HepG2 (cell line): ENCODE results near the gene LAMA5. TPM values are rescaled to one million over a fixed set of nuclear protein-coding genes. Genes with fewer than 3 reads are reported as not detected.

Source experiments
- ATRX ChIP-seq: sonication (generic); formaldehyde crosslinking; IDR thresholded peaks from 2 replicates; pipeline ENCODE4 v1.4.0; 2020; ENCODE audit warnings: missing genetic modification reagents, borderline replicate concordance
- CHD4 ChIP-seq: fragments of 200-600 bp; sonication (generic); IDR thresholded peaks from 2 replicates; pipeline ENCODE4 v1.7.0; 2017; ENCODE audit warnings: mild to moderate bottlenecking, low read length, borderline replicate concordance
- DPF2 ChIP-seq: sonication (generic); formaldehyde crosslinking; IDR thresholded peaks from 2 replicates; pipeline ENCODE4 v1.4.0; 2020; ENCODE audit warnings: mild to moderate bottlenecking, low read depth, missing genetic modification reagents, borderline replicate concordance
- MTA1 ChIP-seq: sonication (generic); formaldehyde crosslinking; IDR thresholded peaks from 2 replicates; pipeline ENCODE4 v1.4.0; 2020; ENCODE audit warnings: missing genetic modification reagents, mild to moderate bottlenecking, borderline replicate concordance
- NCOA2 ChIP-seq: sonication (generic); formaldehyde crosslinking; IDR thresholded peaks from 2 replicates; pipeline ENCODE4 v1.8.0; 2022; ENCODE audit warnings: inconsistent platforms
- NR1H2 ChIP-seq: sonication (generic); formaldehyde crosslinking; IDR thresholded peaks from 2 replicates; pipeline ENCODE4 v1.8.1; 2022; ENCODE audit warnings: low read depth, missing genetic modification reagents, borderline replicate concordance
- NR3C1 ChIP-seq: sonication (generic); formaldehyde crosslinking; IDR thresholded peaks from 2 replicates; pipeline ENCODE4 v1.4.0; 2020; ENCODE audit warnings: missing genetic modification reagents
- SATB2 ChIP-seq: sonication (generic); formaldehyde crosslinking; IDR thresholded peaks from 2 replicates; pipeline ENCODE4 v1.5.0; 2020; ENCODE audit warnings: missing genetic modification reagents
- SCMH1 ChIP-seq: sonication (generic); formaldehyde crosslinking; IDR thresholded peaks from 2 replicates; pipeline ENCODE4 v1.9.0; 2021; ENCODE audit warnings: missing genetic modification reagents, mild to moderate bottlenecking, borderline replicate concordance
- TEF ChIP-seq: sonication (generic); formaldehyde crosslinking; IDR thresholded peaks from 2 replicates; pipeline ENCODE4 v1.5.0; 2020; ENCODE audit warnings: missing genetic modification reagents
- ZNF18 ChIP-seq: sonication (generic); formaldehyde crosslinking; IDR thresholded peaks from 2 replicates; pipeline ENCODE4 v1.8.0; 2022; ENCODE audit warnings: mild to moderate bottlenecking, missing genetic modification reagents; ENCODE audit not compliant: insufficient replicate concordance
- ZNF224 ChIP-seq: sonication (generic); formaldehyde crosslinking; IDR thresholded peaks from 2 replicates; pipeline ENCODE4 v1.5.0; 2020; ENCODE audit warnings: mild to moderate bottlenecking, missing genetic modification reagents
- ZNF383 ChIP-seq: sonication (generic); formaldehyde crosslinking; IDR thresholded peaks from 2 replicates; pipeline ENCODE4 v1.4.0; 2020; ENCODE audit warnings: missing genetic modification reagents, mild to moderate bottlenecking, borderline replicate concordance
- ZNF451 ChIP-seq: sonication (generic); formaldehyde crosslinking; IDR thresholded peaks from 2 replicates; pipeline ENCODE4 v1.5.0; 2020; ENCODE audit warnings: mild to moderate bottlenecking, missing genetic modification reagents
- ZNF512B ChIP-seq: sonication (generic); formaldehyde crosslinking; IDR thresholded peaks from 2 replicates; pipeline ENCODE4 v1.5.1; 2020; ENCODE audit warnings: missing genetic modification reagents, mild to moderate bottlenecking, borderline replicate concordance
- ZNF597 ChIP-seq: sonication (generic); formaldehyde crosslinking; IDR thresholded peaks from 2 replicates; pipeline ENCODE4 v1.5.0; 2020; ENCODE audit warnings: missing genetic modification reagents
- ZNF619 ChIP-seq: sonication (generic); formaldehyde crosslinking; IDR thresholded peaks from 2 replicates; pipeline ENCODE4 v1.4.0; 2020; ENCODE audit warnings: mild to moderate bottlenecking, missing genetic modification reagents
- ZNF691 ChIP-seq: sonication (generic); formaldehyde crosslinking; IDR thresholded peaks from 2 replicates; pipeline ENCODE4 v1.4.0; 2020; ENCODE audit warnings: missing genetic modification reagents, low read depth, mild to moderate bottlenecking, borderline replicate concordance
- polyA plus RNA-seq, 8 experiments: library from polyadenylated mRNA; depleted of rRNA in 3 of 8; stranded (reverse) in 7 of 8; unstranded in 1 of 8; fragments of >200 nt; fragmentation: Illumina TruSeq in 4 of 8; extraction: Trizol in 4 of 8; gene quantifications; 2 replicates each; pipeline versions ENCODE4 v1.2.1 to v1.2.3, GENCODE V29; 2011 to 2016; ENCODE audit warnings: low read depth in 4 of 8, missing spikeins in 1 of 8, mixed read lengths in 1 of 8; ENCODE audit not compliant: insufficient read depth in 1 of 8
- total RNA-seq, 5 experiments: library from RNA; depleted of rRNA; stranded (reverse); fragments of >200 nt; fragmentation: Illumina TruSeq; extraction: Trizol; gene quantifications; 2 replicates each; pipeline ENCODE4 v1.2.3, GENCODE V29; 2016; ENCODE audit warnings: low read depth in 1 of 5
- TF ChIP-seq, protein P1 (sequence below): sonication (generic); formaldehyde crosslinking; IDR thresholded peaks from 2 replicates; pipeline ENCODE4 v1.5.1; 2020; ENCODE audit warnings: mild to moderate bottlenecking, moderate library complexity, missing genetic modification reagents

LAMA5 gene
- total and polyA plus RNA-seq, 2 of the 13 experiments (the other 11 are each of a cell fraction or from before 2014, with no cell fraction given) = 21.0 to 44.7 TPM

DNA sequence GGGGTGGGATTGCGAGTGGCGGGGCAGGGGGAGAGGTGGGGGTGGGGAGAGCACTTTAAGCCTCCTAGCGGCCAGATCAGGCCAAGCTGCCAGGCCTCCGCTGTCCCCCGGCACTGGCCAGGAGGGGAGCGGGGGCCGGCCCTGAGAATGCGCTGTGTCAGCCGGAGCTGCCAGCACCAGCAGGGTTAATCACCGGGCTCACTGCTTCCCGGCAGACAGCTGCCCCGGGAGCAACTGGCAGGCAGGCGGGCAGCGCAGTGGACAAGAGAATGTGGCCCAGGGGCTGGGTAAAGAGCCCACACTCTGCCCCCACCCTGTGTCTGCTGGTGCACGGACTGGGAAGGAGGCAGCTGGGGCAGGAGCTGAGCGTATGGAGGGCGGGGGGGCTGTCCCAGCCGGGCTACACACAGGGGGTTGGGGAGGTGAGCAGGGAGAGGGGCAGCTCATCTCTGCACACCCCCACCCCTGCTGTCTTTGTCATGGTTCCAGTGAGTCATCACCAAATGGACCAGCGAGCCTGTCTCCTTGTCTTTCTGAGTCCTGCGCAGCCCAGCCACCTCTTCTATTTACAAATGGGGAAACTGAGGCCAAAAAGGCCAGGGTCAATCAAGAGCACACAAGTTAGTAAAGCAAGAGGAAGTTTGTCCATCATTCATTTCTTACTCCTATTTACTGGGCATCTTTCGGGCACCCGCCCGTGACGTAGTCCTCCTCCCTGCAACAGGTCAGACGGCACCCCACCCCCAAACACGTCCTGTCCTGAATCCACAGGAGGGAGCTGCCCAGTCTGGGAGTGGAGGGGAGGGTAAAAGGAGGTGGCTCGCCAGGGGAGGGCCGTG, 2.1 kb upstream of the LAMA5 start (continued):
- TF ChIP-seq ZNF691 (CRISPR knock-in tag) (peak; percentile 95), NCOA2 (CRISPR knock-in tag) (peak; percentile 44), CHD4 (no peak), DPF2 (CRISPR knock-in tag) (no peak; the same call in 1 of the 2 replicates), NR1H2 (CRISPR knock-in tag) (no peak), TEF (no peak), ZNF619 (CRISPR knock-in tag) (0 out of 2 replicates have a peak, but pooled peaks have one; percentile 23), ZNF224 (no peak), SATB2 (no peak), ZNF451 (CRISPR knock-in tag) (no peak; the same call in 1 of the 2 replicates), SCMH1 (CRISPR knock-in tag) (no peak), ZNF512B (CRISPR knock-in tag) (no peak), ZNF383 (CRISPR knock-in tag) (peak; percentile 86; the same call in 1 of the 2 replicates), ZNF18 (peak; percentile 20), ZNF597 (CRISPR knock-in tag) (no peak), ATRX (CRISPR knock-in tag) (no peak), NR3C1 (CRISPR knock-in tag) (no peak), MTA1 (CRISPR knock-in tag) (no peak; the same call in none of the 2 replicates)
- TF ChIP-seq, protein P1, sequence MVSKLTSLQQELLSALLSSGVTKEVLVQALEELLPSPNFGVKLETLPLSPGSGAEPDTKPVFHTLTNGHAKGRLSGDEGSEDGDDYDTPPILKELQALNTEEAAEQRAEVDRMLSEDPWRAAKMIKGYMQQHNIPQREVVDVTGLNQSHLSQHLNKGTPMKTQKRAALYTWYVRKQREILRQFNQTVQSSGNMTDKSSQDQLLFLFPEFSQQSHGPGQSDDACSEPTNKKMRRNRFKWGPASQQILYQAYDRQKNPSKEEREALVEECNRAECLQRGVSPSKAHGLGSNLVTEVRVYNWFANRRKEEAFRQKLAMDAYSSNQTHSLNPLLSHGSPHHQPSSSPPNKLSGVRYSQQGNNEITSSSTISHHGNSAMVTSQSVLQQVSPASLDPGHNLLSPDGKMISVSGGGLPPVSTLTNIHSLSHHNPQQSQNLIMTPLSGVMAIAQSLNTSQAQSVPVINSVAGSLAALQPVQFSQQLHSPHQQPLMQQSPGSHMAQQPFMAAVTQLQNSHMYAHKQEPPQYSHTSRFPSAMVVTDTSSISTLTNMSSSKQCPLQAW (CRISPR knock-in tag) = 0 out of 2 replicates have a peak, but pooled peaks have one; percentile 48
